H1 (cell line): ENCODE data around the gene ANK3. TPM values are rescaled to one million over a fixed set of nuclear protein-coding genes. Genes with fewer than 3 reads are reported as not detected.

Experiments
- CTCF ChIA-PET: fragments of 300-600 bp; sonication (Branson Sonifier 250); formaldehyde crosslinking; loops from one replicate; lab custom pipeline; 2021; ENCODE audit not compliant: partially characterized antibody; lab: Charles Lee
- POLR2A ChIA-PET: fragments of 300-600 bp; sonication (Branson Sonifier 250); formaldehyde crosslinking; loops from one replicate; lab custom pipeline; 2021; ENCODE audit warnings: inconsistent platforms; ENCODE audit not compliant: partially characterized antibody; lab: Charles Lee
- DNase-seq, 2 experiments: peaks; one replicate each; pipeline versions ENCODE4 v3.0.0 to v3.0.0-alpha.2; 2010 to 2022; ENCODE audit warnings: low spot score in 2 of 2, low read depth in 1 of 2, mixed read lengths in 1 of 2
- FAIRE-seq: peaks from 2 replicates; lab custom pipeline; 2011; peaks lifted over from hg19 to GRCh38; lab: Jason Lieb, UNC
- H2AFZ ChIP-seq: 2 replicates; pipeline ENCODE4 v1.8.1; 2012; ENCODE audit warnings: low read length, inconsistent platforms
- H2AK5ac ChIP-seq: 2 replicates; pipeline ENCODE4 v1.6.1; 2013; ENCODE audit warnings: low read depth, low read length
- H2BK120ac ChIP-seq: replicated peaks from 2 replicates; pipeline ENCODE3; 2013; ENCODE audit warnings: low read depth, low read length, inconsistent platforms
- H2BK12ac ChIP-seq: 2 replicates; pipeline ENCODE4 v1.6.1; 2013; ENCODE audit warnings: low read depth, low read length
- H2BK15ac ChIP-seq: 2 replicates; pipeline ENCODE4 v1.6.1; 2013; ENCODE audit warnings: low read length
- H2BK20ac ChIP-seq: 2 replicates; pipeline ENCODE4 v1.6.1; 2013; ENCODE audit warnings: low read length
- H2BK5ac ChIP-seq: 2 replicates; pipeline ENCODE4 v1.6.1; 2013; ENCODE audit warnings: low read depth, low read length
- H3K14ac ChIP-seq: 2 replicates; pipeline ENCODE4 v1.6.1; 2013; ENCODE audit warnings: inconsistent platforms; ENCODE audit not compliant: insufficient read length
- H3K18ac ChIP-seq: 2 replicates; pipeline ENCODE4 v1.6.1; 2013; ENCODE audit warnings: low read length; ENCODE audit errors: extremely low read depth
- H3K23ac ChIP-seq: 2 replicates; pipeline ENCODE4 v1.6.1; 2013; ENCODE audit warnings: inconsistent platforms; ENCODE audit not compliant: insufficient read length
- H3K23me2 ChIP-seq: 2 replicates; pipeline ENCODE4 v1.6.1; 2013; ENCODE audit warnings: low read depth, low read length
- H3K27ac ChIP-seq: 2 replicates; pipeline ENCODE4 v1.6.1; 2011; ENCODE audit warnings: low read depth, low read length, inconsistent platforms
- H3K27me3 ChIP-seq, 4 experiments: replicated peaks in 1 of 4; 1 replicate in 1 of 4; 2 replicates in 3 of 4; pipeline versions ENCODE4 v1.6.1 to v1.8.1; 2011 to 2013; ENCODE audit warnings: low read length in 3 of 4, mild to moderate bottlenecking in 3 of 4, inconsistent platforms in 2 of 4, mixed read lengths in 2 of 4, moderate library complexity in 1 of 4; ENCODE audit not compliant: control insufficient read depth in 3 of 4, insufficient read depth in 3 of 4; ENCODE audit errors: extremely low read depth in 1 of 4
- H3K36me3 ChIP-seq, 4 experiments: 2 replicates each; pipeline versions ENCODE4 v1.6.1 to v1.8.1; 2011 to 2013; ENCODE audit warnings: mild to moderate bottlenecking in 4 of 4, low read length in 3 of 4, moderate library complexity in 2 of 4, control low read depth in 1 of 4, inconsistent platforms in 1 of 4; ENCODE audit not compliant: insufficient read depth in 4 of 4, control insufficient read depth in 2 of 4
- H3K4ac ChIP-seq: replicated peaks from 2 replicates; pipeline ENCODE3; 2013; ENCODE audit warnings: low read length, low read depth, mixed read lengths, inconsistent platforms; ENCODE audit not compliant: insufficient read length
- H3K4me1 ChIP-seq, 4 experiments: replicated peaks in 1 of 4; 1 replicate in 1 of 4; 2 replicates in 3 of 4; pipeline versions ENCODE4 v1.6.1 to v1.8.1; 2011 to 2013; ENCODE audit warnings: low read length in 3 of 4, inconsistent platforms in 2 of 4, mixed read lengths in 1 of 4; ENCODE audit not compliant: insufficient read depth in 4 of 4, control insufficient read depth in 3 of 4
- H3K4me2 ChIP-seq, 2 experiments: 2 replicates each; pipeline versions ENCODE4 v1.6.1 to v1.8.1; 2011 to 2013; ENCODE audit warnings: low read depth in 2 of 2, low read length in 2 of 2, control low read depth in 1 of 2, inconsistent platforms in 1 of 2, mild to moderate bottlenecking in 1 of 2; ENCODE audit not compliant: insufficient read depth in 1 of 2
- H3K4me3 ChIP-seq, 4 experiments: fragments of 200-600, 300-600 bp in 1 of 4; sonication (generic), shearing (Covaris generic), sonication (Bioruptor Twin) in 1 of 4; 2 replicates each; pipeline versions ENCODE4 v1.5.1 to v1.8.1; 2011 to 2016; ENCODE audit warnings: low read length in 4 of 4, low read depth in 3 of 4, control low read depth in 2 of 4, inconsistent platforms in 2 of 4, mild to moderate bottlenecking in 2 of 4, mixed read lengths in 1 of 4, moderate library complexity in 1 of 4; ENCODE audit not compliant: insufficient read depth in 2 of 4; ENCODE audit errors: extremely low read depth in 1 of 4
- H3K56ac ChIP-seq: replicated peaks from 2 replicates; pipeline ENCODE3; 2013; ENCODE audit warnings: low read depth, mild to moderate bottlenecking, mixed read lengths, low read length, inconsistent platforms; ENCODE audit not compliant: insufficient read length
- H3K79me1 ChIP-seq: 2 replicates; pipeline ENCODE4 v1.6.1; 2013; ENCODE audit warnings: low read depth, low read length, control low read depth
- H3K79me2 ChIP-seq, 2 experiments: 2 replicates each; pipeline versions ENCODE4 v1.6.1 to v1.8.1; 2012 to 2013; ENCODE audit warnings: low read length in 2 of 2, mild to moderate bottlenecking in 2 of 2, inconsistent platforms in 1 of 2; ENCODE audit not compliant: insufficient read depth in 2 of 2, control insufficient read depth in 1 of 2
- H3K9ac ChIP-seq, 4 experiments: replicated peaks in 1 of 4; 1 replicate in 1 of 4; 2 replicates in 3 of 4; pipeline versions ENCODE4 v1.6.1 to v1.8.1; 2011 to 2013; ENCODE audit warnings: low read depth in 3 of 4, low read length in 3 of 4, control low read depth in 2 of 4, mild to moderate bottlenecking in 2 of 4, moderate library complexity in 2 of 4, inconsistent platforms in 1 of 4; ENCODE audit errors: extremely low read depth in 1 of 4
- H3K9me3 ChIP-seq, 2 experiments: 2 replicates each; pipeline versions ENCODE4 v1.6.1 to v1.8.1; 2012 to 2013; ENCODE audit warnings: mild to moderate bottlenecking in 2 of 2, moderate library complexity in 2 of 2, control low read depth in 1 of 2, inconsistent platforms in 1 of 2, low read depth in 1 of 2, low read length in 1 of 2, mixed read lengths in 1 of 2; ENCODE audit not compliant: insufficient read depth in 2 of 2
- H4K20me1 ChIP-seq, 2 experiments: replicated peaks in 1 of 2; 2 replicates each; pipeline versions ENCODE3 to v1.8.1; 2011 to 2013; ENCODE audit warnings: inconsistent platforms in 2 of 2, low read length in 2 of 2, mild to moderate bottlenecking in 1 of 2; ENCODE audit not compliant: insufficient read depth in 2 of 2, control insufficient read depth in 1 of 2
- H4K5ac ChIP-seq: 2 replicates; pipeline ENCODE4 v1.6.1; 2013; ENCODE audit warnings: low read length, low read depth, mixed read lengths, inconsistent platforms; ENCODE audit not compliant: insufficient read length
- H4K8ac ChIP-seq: 2 replicates; pipeline ENCODE4 v1.8.0; 2013; ENCODE audit warnings: mild to moderate bottlenecking, moderate library complexity, low read length, inconsistent platforms; ENCODE audit not compliant: insufficient read depth; ENCODE audit errors: extremely low read depth
- H4K91ac ChIP-seq: replicated peaks from 2 replicates; pipeline ENCODE3; 2013; ENCODE audit warnings: low read length, mixed read lengths, inconsistent platforms; ENCODE audit not compliant: insufficient read length
- ASH2L ChIP-seq: fragments of 200-600, 300-600 bp; sonication (generic); IDR thresholded peaks from one replicate; pipeline ENCODE4 v1.7.1; 2017; ENCODE audit warnings: low read length
- BRCA1 ChIP-seq: IDR thresholded peaks from 2 replicates; pipeline ENCODE4 v1.6.1; 2012; ENCODE audit warnings: low read depth, low read length, improper control_type of control experiment
- CBX5 ChIP-seq: fragments of 300-800, 300-1000 bp; sonication (generic); IDR thresholded peaks from 2 replicates; pipeline ENCODE4 v1.7.1; 2016; ENCODE audit warnings: antibody characterized with exemption, low read length, low read depth
- NANOG ChIP-seq: IDR thresholded peaks from 2 replicates; pipeline ENCODE4 v1.6.1; 2011; ENCODE audit warnings: low read length, low read depth, mild to moderate bottlenecking, inconsistent platforms; ENCODE audit not compliant: insufficient read depth, poor library complexity, severe bottlenecking
- RXRA ChIP-seq: IDR thresholded peaks from 2 replicates; pipeline ENCODE4 v1.6.1; 2011; ENCODE audit warnings: low read depth, mild to moderate bottlenecking, low read length, moderate library complexity; ENCODE audit not compliant: insufficient read depth
- SIRT6 ChIP-seq: IDR thresholded peaks from one replicate; pipeline ENCODE4 v1.7.1; 2012; ENCODE audit warnings: low read length, inconsistent platforms
- WGBS, 2 experiments: shearing (Covaris generic) in 1 of 2; methylation state at CpG; one replicate each; pipeline versions ENCODE4 v1.1.6 to v1.1.7; 2013 to 2015; ENCODE audit warnings: low lambda C conversion rate in 2 of 2, mixed read lengths in 2 of 2, inconsistent platforms in 1 of 2, low coverage in 1 of 2, missing lambda C conversion rate in 1 of 2; ENCODE audit not compliant: insufficient replicate concordance in 2 of 2, insufficient coverage in 1 of 2, insufficient read length in 1 of 2; ENCODE audit errors: extremely low coverage in 1 of 2, missing lambda C conversion rate in 1 of 2; 5-methylcytosine and 5-hydroxymethylcytosine counted together
- polyA plus RNA-seq, 7 experiments: library from polyadenylated mRNA; depleted of rRNA in 3 of 7; stranded (reverse) in 5 of 7; unstranded in 2 of 7; fragments of >200 nt in 5 of 7; fragments of 200-250 nt in 2 of 7; gene quantifications; 1 replicate in 5 of 7; 2 replicates in 1 of 7; 4 replicates in 1 of 7; pipeline versions ENCODE4 v1.2.1 to v1.2.3, GENCODE V29; 2011 to 2013; ENCODE audit warnings: missing spikeins in 2 of 7, mixed read lengths in 2 of 7
- total RNA-seq: library from RNA; stranded (reverse); fragmentation: NEBNext Ultra II Directional; extraction: Animal tissue kit (Norgen Biotek cat#: 25700); gene quantifications from 2 replicates; pipeline ENCODE4 v1.2.1, GENCODE V29; 2021

ANK3 gene
- total and polyA plus RNA-seq, 2 of the 8 experiments (the other 6 are each of a cell fraction or from before 2014, with no cell fraction given) = 18.1 to 67.9 TPM

GRCh38 chr10:60433684-60434083 lies 44.0 kb upstream of the ANK3 start:
- Histone ChIP-seq H2BK120ac (no peak overlapping the region), H2AK5ac (no peak overlapping the region), H4K91ac (no peak overlapping the region), H3K27me3 (no peaks in the 10 kb centered on the region), H3K18ac (no peak overlapping the region), H3K79me1 (no peaks in the 10 kb centered on the region), H2BK20ac (no peak overlapping the region), H3K4ac (no peak overlapping the region), H3K4me1 (peaks cover 0 to 2% (median 0%) of the 10 kb centered on the region in 4 experiments; a peak in 1 of 7 replicates), H3K27ac (no peak overlapping the region), H4K8ac (no peak overlapping the region), H3K4me3 (no peak overlapping the region), H3K9ac (no peak overlapping the region), H2BK15ac (no peak overlapping the region), H3K79me2 (no peaks in the 10 kb centered on the region), H4K5ac (no peak overlapping the region), H2AFZ (no peak overlapping the region), H4K20me1 (no peaks in the 10 kb centered on the region), H2BK5ac (no peak overlapping the region), H3K4me2 (no peak overlapping the region), H3K56ac (no peak overlapping the region), H3K23me2 (no peaks in the 10 kb centered on the region), H3K23ac (no peak overlapping the region), H2BK12ac (no peak overlapping the region), H3K36me3 (no peaks in the 10 kb centered on the region), H3K14ac (no peak overlapping the region), H3K9me3 (no peaks in the 10 kb centered on the region)
- DNase-seq (no peak), FAIRE-seq (no peak)
- ChIA-PET POLR2A (no interaction called here), CTCF (interaction anchor here (0.7 to 8.1 kb wide), 20 partner anchors 10 to 336 kb away, joined by 3 to 49 read pairs (median 4); no protein-coding TSS in a partner anchor)
- WGBS, 2 experiments = 83% methylated on average over 3 of the region's 3 CpGs; no CpG with 5 or more reads in 1 of the 2 experiments
- TF ChIP-seq CBX5 (no peak), SIRT6 (no peak), NANOG (no peak), ASH2L (no peak), RXRA (no peak), BRCA1 (no peak)
